ENCODE data around the gene HOXC6.

HOXC6 gene

DNA sequence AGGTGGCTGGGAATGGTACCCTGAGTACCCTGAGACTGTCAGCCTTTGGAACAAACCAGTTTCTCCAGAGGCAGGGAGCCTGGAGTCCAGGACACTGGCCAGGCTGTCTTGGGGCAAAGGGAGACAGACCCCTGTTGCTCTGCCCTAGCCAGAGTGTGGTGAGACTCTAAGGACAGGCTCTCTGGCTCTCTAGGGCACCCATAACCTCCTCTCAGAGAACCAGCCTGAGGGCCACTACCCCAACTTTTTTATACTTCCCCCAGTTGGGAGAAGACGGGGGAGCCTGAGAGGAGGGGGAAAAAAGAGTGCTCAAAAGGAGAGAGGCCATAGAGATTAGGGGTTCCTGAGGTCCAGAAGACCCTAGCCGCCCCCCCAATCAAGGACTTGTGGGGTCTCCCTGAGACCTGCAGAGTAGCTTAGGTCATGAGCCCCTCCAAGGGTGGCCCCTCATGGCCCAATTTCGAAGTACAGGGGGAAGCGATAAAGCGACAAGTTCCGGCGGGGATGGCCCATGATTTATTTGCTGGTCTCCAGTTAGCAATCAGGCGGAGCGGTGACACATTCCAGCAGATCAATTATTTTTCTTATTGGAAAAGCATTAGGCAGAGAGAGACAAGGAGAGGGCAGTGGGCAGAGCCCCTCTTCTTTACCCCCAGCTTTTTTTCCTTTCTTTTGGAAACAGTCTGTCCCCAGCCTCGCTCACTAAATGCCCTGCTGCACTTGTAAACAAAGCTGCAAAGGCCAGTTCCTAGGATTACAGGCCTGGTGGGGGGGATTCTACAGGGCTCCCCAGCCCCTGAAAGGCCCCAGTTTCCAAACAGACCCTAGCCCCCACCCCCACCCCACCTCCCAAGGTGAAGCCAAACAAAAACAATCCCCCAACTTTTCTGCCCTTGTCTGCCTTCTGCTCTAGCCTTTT, 17.9 kb upstream of the HOXC6 start (continued):
- TF ChIP-seq, protein P1, sequence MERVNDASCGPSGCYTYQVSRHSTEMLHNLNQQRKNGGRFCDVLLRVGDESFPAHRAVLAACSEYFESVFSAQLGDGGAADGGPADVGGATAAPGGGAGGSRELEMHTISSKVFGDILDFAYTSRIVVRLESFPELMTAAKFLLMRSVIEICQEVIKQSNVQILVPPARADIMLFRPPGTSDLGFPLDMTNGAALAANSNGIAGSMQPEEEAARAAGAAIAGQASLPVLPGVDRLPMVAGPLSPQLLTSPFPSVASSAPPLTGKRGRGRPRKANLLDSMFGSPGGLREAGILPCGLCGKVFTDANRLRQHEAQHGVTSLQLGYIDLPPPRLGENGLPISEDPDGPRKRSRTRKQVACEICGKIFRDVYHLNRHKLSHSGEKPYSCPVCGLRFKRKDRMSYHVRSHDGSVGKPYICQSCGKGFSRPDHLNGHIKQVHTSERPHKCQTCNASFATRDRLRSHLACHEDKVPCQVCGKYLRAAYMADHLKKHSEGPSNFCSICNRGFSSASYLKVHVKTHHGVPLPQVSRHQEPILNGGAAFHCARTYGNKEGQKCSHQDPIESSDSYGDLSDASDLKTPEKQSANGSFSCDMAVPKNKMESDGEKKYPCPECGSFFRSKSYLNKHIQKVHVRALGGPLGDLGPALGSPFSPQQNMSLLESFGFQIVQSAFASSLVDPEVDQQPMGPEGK (tag by site-specific recombination; IDR thresholded peaks at IDR 0.05): 0 out of 2 replicates have a peak, but pooled peaks have one; percentile 6
- TF ChIP-seq GLIS2 (tag by site-specific recombination; IDR thresholded peaks at IDR 0.05): peak; percentile 59
- TF ChIP-seq, protein P2, sequence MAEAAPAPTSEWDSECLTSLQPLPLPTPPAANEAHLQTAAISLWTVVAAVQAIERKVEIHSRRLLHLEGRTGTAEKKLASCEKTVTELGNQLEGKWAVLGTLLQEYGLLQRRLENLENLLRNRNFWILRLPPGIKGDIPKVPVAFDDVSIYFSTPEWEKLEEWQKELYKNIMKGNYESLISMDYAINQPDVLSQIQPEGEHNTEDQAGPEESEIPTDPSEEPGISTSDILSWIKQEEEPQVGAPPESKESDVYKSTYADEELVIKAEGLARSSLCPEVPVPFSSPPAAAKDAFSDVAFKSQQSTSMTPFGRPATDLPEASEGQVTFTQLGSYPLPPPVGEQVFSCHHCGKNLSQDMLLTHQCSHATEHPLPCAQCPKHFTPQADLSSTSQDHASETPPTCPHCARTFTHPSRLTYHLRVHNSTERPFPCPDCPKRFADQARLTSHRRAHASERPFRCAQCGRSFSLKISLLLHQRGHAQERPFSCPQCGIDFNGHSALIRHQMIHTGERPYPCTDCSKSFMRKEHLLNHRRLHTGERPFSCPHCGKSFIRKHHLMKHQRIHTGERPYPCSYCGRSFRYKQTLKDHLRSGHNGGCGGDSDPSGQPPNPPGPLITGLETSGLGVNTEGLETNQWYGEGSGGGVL (tag by site-specific recombination; IDR thresholded peaks at IDR 0.05): peak; percentile 25; the same call in 1 of the 2 replicates
- peak; percentile 48 for TF ChIP-seq ZNF335 (tag by site-specific recombination; conservative IDR thresholded peaks at IDR 0.05)
- TF ChIP-seq ZNF777 (tag by site-specific recombination; IDR thresholded peaks at IDR 0.05; ENCODE audit: borderline replicate concordance): no peak
- TF ChIP-seq ZNF660 (tag by site-specific recombination; IDR thresholded peaks at IDR 0.05): peak; percentile 40; the same call in 1 of the 2 replicates
- TF ChIP-seq ZXDB (tag by site-specific recombination; IDR thresholded peaks at IDR 0.05): peak; percentile 73
- peak; percentile 11; the same call in 1 of the 2 replicates for TF ChIP-seq ZNF600 (tag by site-specific recombination; IDR thresholded peaks at IDR 0.05)
- TF ChIP-seq ZFP69B (tag by site-specific recombination; IDR thresholded peaks at IDR 0.05): no peak
- 0 out of 2 replicates have a peak, but pooled peaks have one; percentile 24 for TF ChIP-seq ZNF561 (tag by site-specific recombination; IDR thresholded peaks at IDR 0.05; ENCODE audit: borderline replicate concordance)
- TF ChIP-seq ZNF23 (tag by site-specific recombination; IDR thresholded peaks at IDR 0.05; ENCODE audit: borderline replicate concordance): no peak
- TF ChIP-seq ZBTB48 (tag by site-specific recombination; IDR thresholded peaks at IDR 0.05): no peak
- peak; percentile 56; the same call in 1 of the 2 replicates for TF ChIP-seq SCRT2 (tag by site-specific recombination; IDR thresholded peaks at IDR 0.05)
- TF ChIP-seq, protein P3, sequence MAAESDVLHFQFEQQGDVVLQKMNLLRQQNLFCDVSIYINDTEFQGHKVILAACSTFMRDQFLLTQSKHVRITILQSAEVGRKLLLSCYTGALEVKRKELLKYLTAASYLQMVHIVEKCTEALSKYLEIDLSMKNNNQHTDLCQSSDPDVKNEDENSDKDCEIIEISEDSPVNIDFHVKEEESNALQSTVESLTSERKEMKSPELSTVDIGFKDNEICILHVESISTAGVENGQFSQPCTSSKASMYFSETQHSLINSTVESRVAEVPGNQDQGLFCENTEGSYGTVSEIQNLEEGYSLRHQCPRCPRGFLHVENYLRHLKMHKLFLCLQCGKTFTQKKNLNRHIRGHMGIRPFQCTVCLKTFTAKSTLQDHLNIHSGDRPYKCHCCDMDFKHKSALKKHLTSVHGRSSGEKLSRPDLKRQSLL (tag by site-specific recombination; IDR thresholded peaks at IDR 0.05): no peak
- no peak for TF ChIP-seq ZNF843 (tag by site-specific recombination; IDR thresholded peaks at IDR 0.05)
- no peak for TF ChIP-seq ZNF701 (tag by site-specific recombination; IDR thresholded peaks at IDR 0.05)
- TF ChIP-seq BCL11B (tag by site-specific recombination; IDR thresholded peaks at IDR 0.05; ENCODE audit: low read depth): 0 out of 2 replicates have a peak, but pooled peaks have one; percentile 15
- TF ChIP-seq, protein P4, sequence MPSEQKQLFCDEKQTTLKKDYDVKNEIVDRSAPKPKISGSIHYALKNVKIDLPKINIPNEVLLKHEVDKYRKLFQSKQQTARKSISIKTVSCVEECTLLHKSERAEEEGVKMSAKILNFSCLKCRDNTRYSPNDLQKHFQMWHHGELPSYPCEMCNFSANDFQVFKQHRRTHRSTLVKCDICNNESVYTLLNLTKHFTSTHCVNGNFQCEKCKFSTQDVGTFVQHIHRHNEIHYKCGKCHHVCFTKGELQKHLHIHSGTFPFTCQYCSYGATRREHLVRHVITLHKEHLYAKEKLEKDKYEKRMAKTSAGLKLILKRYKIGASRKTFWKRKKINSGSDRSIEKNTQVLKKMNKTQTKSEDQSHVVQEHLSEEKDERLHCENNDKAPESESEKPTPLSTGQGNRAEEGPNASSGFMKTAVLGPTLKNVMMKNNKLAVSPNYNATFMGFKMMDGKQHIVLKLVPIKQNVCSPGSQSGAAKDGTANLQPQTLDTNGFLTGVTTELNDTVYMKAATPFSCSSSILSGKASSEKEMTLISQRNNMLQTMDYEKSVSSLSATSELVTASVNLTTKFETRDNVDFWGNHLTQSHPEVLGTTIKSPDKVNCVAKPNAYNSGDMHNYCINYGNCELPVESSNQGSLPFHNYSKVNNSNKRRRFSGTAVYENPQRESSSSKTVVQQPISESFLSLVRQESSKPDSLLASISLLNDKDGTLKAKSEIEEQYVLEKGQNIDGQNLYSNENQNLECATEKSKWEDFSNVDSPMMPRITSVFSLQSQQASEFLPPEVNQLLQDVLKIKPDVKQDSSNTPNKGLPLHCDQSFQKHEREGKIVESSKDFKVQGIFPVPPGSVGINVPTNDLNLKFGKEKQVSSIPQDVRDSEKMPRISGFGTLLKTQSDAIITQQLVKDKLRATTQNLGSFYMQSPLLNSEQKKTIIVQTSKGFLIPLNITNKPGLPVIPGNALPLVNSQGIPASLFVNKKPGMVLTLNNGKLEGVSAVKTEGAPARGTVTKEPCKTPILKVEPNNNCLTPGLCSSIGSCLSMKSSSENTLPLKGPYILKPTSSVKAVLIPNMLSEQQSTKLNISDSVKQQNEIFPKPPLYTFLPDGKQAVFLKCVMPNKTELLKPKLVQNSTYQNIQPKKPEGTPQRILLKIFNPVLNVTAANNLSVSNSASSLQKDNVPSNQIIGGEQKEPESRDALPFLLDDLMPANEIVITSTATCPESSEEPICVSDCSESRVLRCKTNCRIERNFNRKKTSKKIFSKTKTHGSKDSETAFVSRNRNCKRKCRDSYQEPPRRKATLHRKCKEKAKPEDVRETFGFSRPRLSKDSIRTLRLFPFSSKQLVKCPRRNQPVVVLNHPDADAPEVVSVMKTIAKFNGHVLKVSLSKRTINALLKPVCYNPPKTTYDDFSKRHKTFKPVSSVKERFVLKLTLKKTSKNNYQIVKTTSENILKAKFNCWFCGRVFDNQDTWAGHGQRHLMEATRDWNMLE (tag by site-specific recombination; conservative IDR thresholded peaks at IDR 0.05; ENCODE audit: low read depth): no peak
- TF ChIP-seq, protein P5, sequence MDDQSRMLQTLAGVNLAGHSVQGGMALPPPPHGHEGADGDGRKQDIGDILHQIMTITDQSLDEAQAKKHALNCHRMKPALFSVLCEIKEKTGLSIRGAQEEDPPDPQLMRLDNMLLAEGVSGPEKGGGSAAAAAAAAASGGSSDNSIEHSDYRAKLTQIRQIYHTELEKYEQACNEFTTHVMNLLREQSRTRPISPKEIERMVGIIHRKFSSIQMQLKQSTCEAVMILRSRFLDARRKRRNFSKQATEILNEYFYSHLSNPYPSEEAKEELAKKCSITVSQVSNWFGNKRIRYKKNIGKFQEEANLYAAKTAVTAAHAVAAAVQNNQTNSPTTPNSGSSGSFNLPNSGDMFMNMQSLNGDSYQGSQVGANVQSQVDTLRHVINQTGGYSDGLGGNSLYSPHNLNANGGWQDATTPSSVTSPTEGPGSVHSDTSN (CRISPR knock-in tag; IDR thresholded peaks at IDR 0.05): no peak
- TF ChIP-seq, protein P6, sequence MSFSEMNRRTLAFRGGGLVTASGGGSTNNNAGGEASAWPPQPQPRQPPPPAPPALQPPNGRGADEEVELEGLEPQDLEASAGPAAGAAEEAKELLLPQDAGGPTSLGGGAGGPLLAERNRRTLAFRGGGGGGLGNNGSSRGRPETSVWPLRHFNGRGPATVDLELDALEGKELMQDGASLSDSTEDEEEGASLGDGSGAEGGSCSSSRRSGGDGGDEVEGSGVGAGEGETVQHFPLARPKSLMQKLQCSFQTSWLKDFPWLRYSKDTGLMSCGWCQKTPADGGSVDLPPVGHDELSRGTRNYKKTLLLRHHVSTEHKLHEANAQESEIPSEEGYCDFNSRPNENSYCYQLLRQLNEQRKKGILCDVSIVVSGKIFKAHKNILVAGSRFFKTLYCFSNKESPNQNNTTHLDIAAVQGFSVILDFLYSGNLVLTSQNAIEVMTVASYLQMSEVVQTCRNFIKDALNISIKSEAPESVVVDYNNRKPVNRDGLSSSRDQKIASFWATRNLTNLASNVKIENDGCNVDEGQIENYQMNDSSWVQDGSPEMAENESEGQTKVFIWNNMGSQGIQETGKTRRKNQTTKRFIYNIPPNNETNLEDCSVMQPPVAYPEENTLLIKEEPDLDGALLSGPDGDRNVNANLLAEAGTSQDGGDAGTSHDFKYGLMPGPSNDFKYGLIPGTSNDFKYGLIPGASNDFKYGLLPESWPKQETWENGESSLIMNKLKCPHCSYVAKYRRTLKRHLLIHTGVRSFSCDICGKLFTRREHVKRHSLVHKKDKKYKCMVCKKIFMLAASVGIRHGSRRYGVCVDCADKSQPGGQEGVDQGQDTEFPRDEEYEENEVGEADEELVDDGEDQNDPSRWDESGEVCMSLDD (tag by site-specific recombination; IDR thresholded peaks at IDR 0.05): peak; percentile 28; the same call in 1 of the 2 replicates
- TF ChIP-seq ZSCAN16 (tag by site-specific recombination; IDR thresholded peaks at IDR 0.05): no peak
